ENCODE data around the gene TCEAL9. TPM values are rescaled to one million over a fixed set of nuclear protein-coding genes. Genes with fewer than 3 reads are reported as not detected.

Gene TCEAL9
- total and polyA plus RNA-seq, 2 of the 4 experiments (the other 2 are of a cell fraction): 20.3 to 111 TPM

GRCh38 chrX:103369479-103369878, 13.2 kb downstream of the TCEAL9 start:
- Histone ChIP-seq H3K9ac (ENCODE audit: low read depth, low read length) (no peak overlapping the region), H2BK120ac (ENCODE audit: low read depth, low read length) (peak overlapping the region; percentile 64), H3K27ac (ENCODE audit: insufficient read depth, low read length) (no peak overlapping the region), H3K79me1 (ENCODE audit: low read depth in 1 of 2, low read length in 2 of 2) (no peaks in the 10 kb centered on the region), H2AK9ac (replicated peaks; ENCODE audit: low read depth, low read length, poor library complexity) (no peak overlapping the region), H3K4me3 (ENCODE audit: insufficient read depth, low read depth, low read length) (no peak overlapping the region), H4K20me1 (ENCODE audit: insufficient read depth, low read length) (no peaks in the 10 kb centered on the region), H2AK5ac (ENCODE audit: low read depth, low read length) (no peak overlapping the region), H3K4me2 (ENCODE audit: low read depth, low read length) (no peak overlapping the region), H3K4me1 (ENCODE audit: control insufficient read depth, insufficient read depth, low read length) (peaks cover 6% of the 10 kb centered on the region), H3K4ac (ENCODE audit: low read depth, low read length) (no peak overlapping the region), H2BK15ac (ENCODE audit: low read depth, low read length) (peak overlapping the region; percentile 57; the same call in 1 of the 3 replicates), H3K9me1 (ENCODE audit: insufficient read depth, low read length) (peaks cover 4% of the 10 kb centered on the region), H3K9me3 (ENCODE audit: control insufficient read depth, insufficient read depth, low read length) (no peaks in the 10 kb centered on the region), H4K5ac (ENCODE audit: low read depth, low read length) (no peak overlapping the region), H3K18ac (ENCODE audit: low read depth, low read length) (no peak overlapping the region), H4K8ac (ENCODE audit: low read depth in 2 of 2, low read length in 2 of 2) (no peak overlapping the region), H3K23ac (ENCODE audit: low read depth, low read length) (peak overlapping the region; percentile 39; the same call in 1 of the 2 replicates), H3K56ac (ENCODE audit: extremely low read depth, insufficient read depth, low read length) (0 out of 2 replicates have a peak overlapping the region, but pooled peaks have one; percentile 25), H2BK5ac (ENCODE audit: low read depth, low read length, poor library complexity, severe bottlenecking) (peak overlapping the region; percentile 65), H3K36me3 (ENCODE audit: control insufficient read depth, insufficient read depth, low read length) (no peaks in the 10 kb centered on the region), H2AFZ (replicated peaks; ENCODE audit: low read length, poor library complexity) (no peak overlapping the region), H4K91ac (ENCODE audit: insufficient read depth, low read depth, low read length) (no peak overlapping the region), H3K14ac (replicated peaks; ENCODE audit: low read depth, low read length) (no peak overlapping the region), H3K27me3 (ENCODE audit: control insufficient read depth, insufficient read depth, low read length) (peaks cover 2% of the 10 kb centered on the region; the same call in 1 of the 2 replicates), H2BK20ac (ENCODE audit: low read depth, low read length) (peak overlapping the region; percentile 84)
- CTCF ChIA-PET: no interaction called here
- in situ Hi-C loops (cut with MboI; ENCODE audit: low sequenced_read_pairs) (no loop called here), intact Hi-C loops (cut with micrococcal nuclease) (no loop called here), dilution Hi-C loops (cut with HindIII; ENCODE audit: low sequenced_read_pairs, unreplicated experiment) (no loop called here)
- POLR2A ChIA-PET (ENCODE audit: unreplicated experiment): no interaction called here
- DNase-seq (no peak), ATAC-seq (ENCODE audit: low read depth) (no peak)
- no TSS peak for BruUV-seq (replicated peaks)
- no peak for TF ChIP-seq USF2 (IDR thresholded peaks at IDR 0.05; ENCODE audit: low read depth, low read length)
- TF ChIP-seq MXI1 (IDR thresholded peaks at IDR 0.05; ENCODE audit: borderline replicate concordance, low read depth, low read length): no peak
- no peak for TF ChIP-seq CEBPB (IDR thresholded peaks at IDR 0.05; ENCODE audit: low read depth, low read length)
- no peak for TF ChIP-seq SMC3 (IDR thresholded peaks at IDR 0.05; ENCODE audit: low read depth, low read length)
- no peak for TF ChIP-seq FOS (IDR thresholded peaks at IDR 0.05; ENCODE audit: low read depth, low read length)

Data from IMR-90 (cell line).